GM06990 (cell line): ENCODE results near the gene ETAA1.

Experiments used
- DNase-seq: peaks from one replicate; pipeline ENCODE4 v3.0.0-alpha.2; 2011; ENCODE audit not compliant: insufficient read length; ENCODE audit errors: extremely low read depth
- H3K27me3 ChIP-seq: replicated peaks from 2 replicates; pipeline ENCODE4 v1.6.0; 2011; ENCODE audit warnings: low read length; ENCODE audit not compliant: control insufficient read depth, insufficient read depth
- H3K36me3 ChIP-seq: 2 replicates; pipeline ENCODE4 v1.5.1; 2011; ENCODE audit warnings: low read length; ENCODE audit not compliant: control insufficient read depth, insufficient read depth
- H3K4me3 ChIP-seq: replicated peaks from 2 replicates; pipeline ENCODE4 v1.5.1; 2011; ENCODE audit warnings: low read depth, mild to moderate bottlenecking, control low read depth, low read length
- CTCF ChIP-seq: IDR thresholded peaks from 2 replicates; pipeline ENCODE4 v1.5.1; 2011; ENCODE audit warnings: low read length, control low read depth, mild to moderate bottlenecking, inconsistent platforms; ENCODE audit not compliant: insufficient read depth, poor library complexity, severe bottlenecking

Gene ETAA1

GRCh38 chr2:67445652-67446268, 48.6 kb downstream of the ETAA1 start:
- Histone ChIP-seq H3K4me3 (no peak overlapping the region), H3K36me3 (no peaks in the 10 kb centered on the region), H3K27me3 (no peaks in the 10 kb centered on the region; the same call in 1 of the 2 replicates)
- DNase-seq = no peak
- no peak for TF ChIP-seq CTCF

GRCh38 chr2:67446491-67446911, 49.4 kb downstream of the ETAA1 start:
- Histone ChIP-seq H3K27me3 (no peaks in the 10 kb centered on the region; the same call in 1 of the 2 replicates), H3K4me3 (no peak overlapping the region), H3K36me3 (no peaks in the 10 kb centered on the region)
- no peak for DNase-seq
- no peak for TF ChIP-seq CTCF

GRCh38 chr2:67448648-67449047, 51.5 kb downstream of the ETAA1 start:
- TF ChIP-seq CTCF = no peak
- Histone ChIP-seq H3K36me3 (no peaks in the 10 kb centered on the region), H3K27me3 (no peaks in the 10 kb centered on the region), H3K4me3 (no peak overlapping the region)
- no peak for DNase-seq

GRCh38 chr2:67451086-67451832, 54.1 kb downstream of the ETAA1 start:
- Histone ChIP-seq H3K4me3 (no peak overlapping the region), H3K36me3 (no peaks in the 10 kb centered on the region), H3K27me3 (no peaks in the 10 kb centered on the region)
- no peak for TF ChIP-seq CTCF
- DNase-seq = no peak

- no peak for DNase-seq
- Histone ChIP-seq H3K4me3 (no peak overlapping the region), H3K27me3 (no peaks in the 10 kb centered on the region), H3K36me3 (no peaks in the 10 kb centered on the region)
- no peak for TF ChIP-seq CTCF
Observed at GRCh38 chr2:67453310-67453709, 56.2 kb downstream of the ETAA1 start.
